Measurements from ENCODE around the gene KIF2A. TPM values are rescaled to one million over a fixed set of nuclear protein-coding genes. Genes with fewer than 3 reads are reported as not detected.

The KIF2A gene
- total and polyA plus RNA-seq, 2 donors (not counting 3 experiments of a cell fraction or from before 2014, with no cell fraction given): 17.1 to 65.1 TPM

- Histone ChIP-seq H3K27ac (ENCODE audit: insufficient read depth, low read depth, low read length) (no peak overlapping the region), H3K9me3 (replicated peaks; ENCODE audit: control insufficient read depth, insufficient read depth, low read length) (no peaks in the 10 kb centered on the region), H2AFZ (ENCODE audit: low read depth, low read length) (no peak overlapping the region), H3K36me3 (ENCODE audit: control insufficient read depth in 2 of 2, extremely low read depth in 1 of 2, insufficient read depth in 2 of 2, low read length in 2 of 2) (no peaks in the 10 kb centered on the region), H3K4me3 (replicated peaks in 1 of 3; ENCODE audit: insufficient read depth in 1 of 3, low read depth in 1 of 3, low read length in 3 of 3) (no peak overlapping the region), H3K79me2 (ENCODE audit: control insufficient read depth, insufficient read depth, low read length) (no peaks in the 10 kb centered on the region), H3K27me3 (ENCODE audit: control insufficient read depth in 2 of 2, insufficient read depth in 2 of 2, low read length in 2 of 2) (no peaks in the 10 kb centered on the region), H4K20me1 (replicated peaks; ENCODE audit: control insufficient read depth, extremely low read depth, insufficient read depth, low read length) (no peaks in the 10 kb centered on the region), H3K9me1 (replicated peaks; ENCODE audit: control insufficient read depth, extremely low read depth, insufficient read depth, low read length) (no peaks in the 10 kb centered on the region), H3K4me2 (ENCODE audit: insufficient read depth, low read length) (no peak overlapping the region), H3K4me1 (ENCODE audit: control insufficient read depth, extremely low read depth, insufficient read depth, low read length) (peaks cover 7% of the 10 kb centered on the region), H3K9ac (replicated peaks; ENCODE audit: extremely low read depth, insufficient read depth, low read length) (no peak overlapping the region)
- dilution Hi-C loops (cut with MboI; ENCODE audit: extremely low pct_ligation_motif_present, low sequenced_read_pairs) (no loop called here), intact Hi-C loops (cut with micrococcal nuclease) (no loop called here)
- BruUV-seq (replicated peaks): no TSS peak
- CTCF ChIA-PET: interaction anchor here (0.9 kb wide), 2 partner anchors 9 to 15 kb away, joined by 3 to 4 read pairs; no protein-coding TSS in a partner anchor
- FAIRE-seq (no peak), DNase-seq (ENCODE audit: low read depth, low spot score) (no peak)
- POLR2A ChIA-PET: no interaction called here
- TF ChIP-seq JUN (IDR thresholded peaks at IDR 0.05; ENCODE audit: borderline replicate concordance, insufficient read depth, insufficient read length, low read depth) (no peak), POLR2AphosphoS5 (IDR thresholded peaks at IDR 0.05; ENCODE audit: insufficient read depth, low read depth, low read length) (no peak), FOS (IDR thresholded peaks at IDR 0.05; ENCODE audit: borderline replicate concordance, insufficient read depth, low read length) (no peak), EZH2 (IDR thresholded peaks at IDR 0.05; ENCODE audit: borderline replicate concordance, low read depth, low read length, severe bottlenecking) (no peak), POLR2A (IDR thresholded peaks at IDR 0.05; ENCODE audit: low read depth, low read length) (no peak), GATA2 (IDR thresholded peaks at IDR 0.05; ENCODE audit: insufficient read depth, insufficient read length, low read depth, low read length) (no peak), MAX (IDR thresholded peaks at IDR 0.05; ENCODE audit: insufficient read depth, insufficient read length) (no peak), MYC (IDR thresholded peaks at IDR 0.05; ENCODE audit: low read depth, low read length) (no peak)
- TF ChIP-seq, protein P1, sequence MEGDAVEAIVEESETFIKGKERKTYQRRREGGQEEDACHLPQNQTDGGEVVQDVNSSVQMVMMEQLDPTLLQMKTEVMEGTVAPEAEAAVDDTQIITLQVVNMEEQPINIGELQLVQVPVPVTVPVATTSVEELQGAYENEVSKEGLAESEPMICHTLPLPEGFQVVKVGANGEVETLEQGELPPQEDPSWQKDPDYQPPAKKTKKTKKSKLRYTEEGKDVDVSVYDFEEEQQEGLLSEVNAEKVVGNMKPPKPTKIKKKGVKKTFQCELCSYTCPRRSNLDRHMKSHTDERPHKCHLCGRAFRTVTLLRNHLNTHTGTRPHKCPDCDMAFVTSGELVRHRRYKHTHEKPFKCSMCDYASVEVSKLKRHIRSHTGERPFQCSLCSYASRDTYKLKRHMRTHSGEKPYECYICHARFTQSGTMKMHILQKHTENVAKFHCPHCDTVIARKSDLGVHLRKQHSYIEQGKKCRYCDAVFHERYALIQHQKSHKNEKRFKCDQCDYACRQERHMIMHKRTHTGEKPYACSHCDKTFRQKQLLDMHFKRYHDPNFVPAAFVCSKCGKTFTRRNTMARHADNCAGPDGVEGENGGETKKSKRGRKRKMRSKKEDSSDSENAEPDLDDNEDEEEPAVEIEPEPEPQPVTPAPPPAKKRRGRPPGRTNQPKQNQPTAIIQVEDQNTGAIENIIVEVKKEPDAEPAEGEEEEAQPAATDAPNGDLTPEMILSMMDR (IDR thresholded peaks at IDR 0.05; ENCODE audit: extremely low read depth in 1 of 2, insufficient read depth in 1 of 2, low read depth in 1 of 2, low read length in 2 of 2): no peak
These were observed 23.9 kb upstream of the KIF2A start for GRCh38 chr5:62282064-62282463.

Measured in endothelial cell of umbilical vein (primary cell).